Ramos (cell line): ENCODE results near the gene MS4A6E.
"Not testable (repeated sequence)": the region's sequence is repeated elsewhere in the genome, so short reads cannot be mapped to it uniquely, and the experiment has no call there.

ENCODE experiments used
- in situ Hi-C: fragments of 300-500 bp; cut with MboI; formaldehyde crosslinking; loops from one replicate; pipeline ENCODE4 v1.14.3; 2022; ENCODE audit warnings: low sequenced_read_pairs; ENCODE audit not compliant: unreplicated experiment

Gene MS4A6E

GRCh38 chr11:60326955-60327354 is at the start of gene MS4A6E:
MS4A6E (plus strand) TSS chr11:60327255; CDS start chr11:60334896, 7,641 bp downstream.
- in situ Hi-C loops = loop anchor here (25.0 kb wide), 1 partner anchor 435 kb away; the partner anchor contains the start of gene MS4A15

- in situ Hi-C loops = no loop called here
These were observed 46.6 kb upstream of the MS4A6E start, which contains the start of gene MS4A4A for GRCh38 chr11:60280412-60280811. MS4A4A (plus strand) TSS chr11:60280666; CDS start chr11:60280676, 10 bp downstream.

GRCh38 chr11:60281485-60281884 is 45.6 kb upstream of the MS4A6E start:
- in situ Hi-C loops = no loop called here

- in situ Hi-C loops = no loop called here
These were observed 44.8 kb upstream of the MS4A6E start for GRCh38 chr11:60282286-60282685.

GRCh38 chr11:60285411-60286126 is 41.5 kb upstream of the MS4A6E start:
- in situ Hi-C loops = not testable (repeated sequence)

GRCh38 chr11:60288531-60288930 is 38.5 kb upstream of the MS4A6E start:
- in situ Hi-C loops = no loop called here

- in situ Hi-C loops = no loop called here
These were observed 34.9 kb upstream of the MS4A6E start for GRCh38 chr11:60292145-60292544.

- in situ Hi-C loops = no loop called here
These were observed 25.9 kb upstream of the MS4A6E start for GRCh38 chr11:60301178-60301577.

- in situ Hi-C loops = not testable (repeated sequence)
These were observed 25.2 kb upstream of the MS4A6E start for GRCh38 chr11:60301884-60302283.

GRCh38 chr11:60303661-60304060 is 23.4 kb upstream of the MS4A6E start:
- in situ Hi-C loops = no loop called here

- in situ Hi-C loops = no loop called here
These were observed 21.0 kb upstream of the MS4A6E start for GRCh38 chr11:60305906-60306619.

- in situ Hi-C loops = no loop called here
These were observed 19.4 kb upstream of the MS4A6E start for GRCh38 chr11:60307507-60308195.

- in situ Hi-C loops = no loop called here
These were observed 16.6 kb upstream of the MS4A6E start for GRCh38 chr11:60310407-60310998.

GRCh38 chr11:60314635-60315321 is 12.3 kb upstream of the MS4A6E start:
- in situ Hi-C loops = no loop called here

GRCh38 chr11:60315871-60316270 is 11.2 kb upstream of the MS4A6E start:
- in situ Hi-C loops = no loop called here

- in situ Hi-C loops = no loop called here
These were observed 10.7 kb upstream of the MS4A6E start for GRCh38 chr11:60316317-60316716.

GRCh38 chr11:60318726-60319125 is 8.3 kb upstream of the MS4A6E start:
- in situ Hi-C loops = no loop called here

- in situ Hi-C loops = no loop called here
These were observed 6.0 kb upstream of the MS4A6E start for GRCh38 chr11:60321051-60321450.

GRCh38 chr11:60328460-60328859 is 1.4 kb downstream of the MS4A6E start:
- in situ Hi-C loops = loop anchor here (25.0 kb wide), 1 partner anchor 434 kb away; the partner anchor contains the start of gene MS4A15

- in situ Hi-C loops = loop anchor here (10.0 to 25.0 kb wide), 2 partner anchors 302 to 429 kb away; partner anchors contain the start of gene MS4A15
These were observed 5.8 kb downstream of the MS4A6E start for GRCh38 chr11:60332846-60333245.
